OCI-LY7 (cell line): Measurements from ENCODE around the gene FAM241B. TPM values are rescaled to one million over a fixed set of nuclear protein-coding genes. Genes with fewer than 3 reads are reported as not detected.

ENCODE experiments used
- BruUV-seq: library from RNA; stranded (reverse); fragments of 400-500 nt; replicated peaks from 2 replicates; lab custom pipeline; 2021; lab: Mats Ljungman, UMichigan
- CTCF ChIA-PET: fragments of 300-600 bp; sonication (Branson Sonifier 250); formaldehyde crosslinking; loops from one replicate; lab custom pipeline; 2022; ENCODE audit warnings: antibody characterized with exemption; ENCODE audit not compliant: unreplicated experiment; lab: Charles Lee
- POLR2A ChIA-PET: fragments of 300-600 bp; sonication (Branson Sonifier 250); formaldehyde crosslinking; loops from one replicate; lab custom pipeline; 2022; ENCODE audit warnings: antibody characterized with exemption; lab: Charles Lee
- DNase-seq: peaks from one replicate; pipeline ENCODE4 v3.0.0-alpha.2; 2015; ENCODE audit warnings: low spot score
- H2AFZ ChIP-seq: fragments of 200-600 bp; sonication (generic), shearing (Covaris generic); 2 replicates; pipeline ENCODE4 v1.6.1; 2014; ENCODE audit warnings: mild to moderate bottlenecking, antibody characterized with exemption, low read length, moderate library complexity
- H3K27ac ChIP-seq: fragments of 200-600 bp; sonication (generic); 2 replicates; pipeline ENCODE4 v1.5.1; 2014; ENCODE audit warnings: mixed run types, low read depth, mild to moderate bottlenecking, moderate library complexity, low read length, inconsistent platforms; ENCODE audit not compliant: poor library complexity, severe bottlenecking
- H3K36me3 ChIP-seq: fragments of 200-600 bp; sonication (generic); 2 replicates; pipeline ENCODE4 v1.6.1; 2014; ENCODE audit warnings: mild to moderate bottlenecking, antibody characterized with exemption, low read length, moderate library complexity, mixed read lengths; ENCODE audit not compliant: insufficient read depth
- H3K4me1 ChIP-seq: fragments of 200-600 bp; sonication (generic); 2 replicates; pipeline ENCODE4 v1.5.1; 2014; ENCODE audit warnings: mild to moderate bottlenecking, low read length; ENCODE audit not compliant: insufficient read depth, poor library complexity, severe bottlenecking
- H3K4me2 ChIP-seq: fragments of 200-600 bp; sonication (generic); 2 replicates; pipeline ENCODE4 v1.6.1; 2014; ENCODE audit warnings: mild to moderate bottlenecking, low read length
- H3K4me3 ChIP-seq: fragments of 200-600 bp; sonication (generic); 2 replicates; pipeline ENCODE4 v1.5.1; 2014; ENCODE audit warnings: mild to moderate bottlenecking, low read depth, low read length; ENCODE audit not compliant: poor library complexity, severe bottlenecking
- H3K79me2 ChIP-seq: fragments of 200-600 bp; sonication (generic); 2 replicates; pipeline ENCODE4 v1.6.1; 2016; ENCODE audit warnings: low read depth, mild to moderate bottlenecking, low read length, moderate library complexity, mixed read lengths; ENCODE audit not compliant: insufficient read depth
- H3K9me2 ChIP-seq: fragments of 200-600 bp; sonication (generic); 2 replicates; pipeline ENCODE4 v1.6.1; 2016; ENCODE audit warnings: mild to moderate bottlenecking, low read length, mixed read lengths; ENCODE audit not compliant: insufficient read depth
- H3K9me3 ChIP-seq: fragments of 200-600 bp; sonication (generic); 2 replicates; pipeline ENCODE4 v1.6.1; 2014; ENCODE audit warnings: mild to moderate bottlenecking, mixed run types, low read length, mixed read lengths
- H4K20me1 ChIP-seq: fragments of 200-600 bp; sonication (generic); 2 replicates; pipeline ENCODE4 v1.6.1; 2014; ENCODE audit warnings: mild to moderate bottlenecking, antibody characterized with exemption, low read length, moderate library complexity, mixed read lengths; ENCODE audit not compliant: insufficient read depth
- EZH2phosphoT487 ChIP-seq: fragments of 200-600 bp; sonication (generic); IDR thresholded peaks from 2 replicates; pipeline ENCODE4 v1.6.1; 2018; ENCODE audit warnings: low read depth, borderline replicate concordance, mild to moderate bottlenecking, mixed run types, antibody characterized with exemption, low read length, moderate library complexity, mixed read lengths
- intact Hi-C: fragments of 100-400 bp; cut with micrococcal nuclease; formaldehyde crosslinking; loops from one replicate; pipeline ENCODE4 v1.10.0; 2022; ENCODE audit not compliant: unreplicated experiment
- total RNA-seq, 2 experiments: library from RNA; depleted of rRNA in 1 of 2; stranded (reverse); fragments of >200 nt in 1 of 2; shearing (Covaris generic) in 1 of 2; gene quantifications; 2 replicates each; pipeline ENCODE4 v1.2.3, GENCODE V29; 2014 to 2022
- TF ChIP-seq, protein P1 (sequence below): fragments of 200-600 bp; sonication (generic); conservative IDR thresholded peaks from 2 replicates; pipeline ENCODE4 v1.5.1; 2014; ENCODE audit warnings: mild to moderate bottlenecking, antibody characterized with exemption, low read length, moderate library complexity, mixed read lengths

The FAM241B gene
- total RNA-seq, 2 experiments from 2014 or later: not detected

DNA sequence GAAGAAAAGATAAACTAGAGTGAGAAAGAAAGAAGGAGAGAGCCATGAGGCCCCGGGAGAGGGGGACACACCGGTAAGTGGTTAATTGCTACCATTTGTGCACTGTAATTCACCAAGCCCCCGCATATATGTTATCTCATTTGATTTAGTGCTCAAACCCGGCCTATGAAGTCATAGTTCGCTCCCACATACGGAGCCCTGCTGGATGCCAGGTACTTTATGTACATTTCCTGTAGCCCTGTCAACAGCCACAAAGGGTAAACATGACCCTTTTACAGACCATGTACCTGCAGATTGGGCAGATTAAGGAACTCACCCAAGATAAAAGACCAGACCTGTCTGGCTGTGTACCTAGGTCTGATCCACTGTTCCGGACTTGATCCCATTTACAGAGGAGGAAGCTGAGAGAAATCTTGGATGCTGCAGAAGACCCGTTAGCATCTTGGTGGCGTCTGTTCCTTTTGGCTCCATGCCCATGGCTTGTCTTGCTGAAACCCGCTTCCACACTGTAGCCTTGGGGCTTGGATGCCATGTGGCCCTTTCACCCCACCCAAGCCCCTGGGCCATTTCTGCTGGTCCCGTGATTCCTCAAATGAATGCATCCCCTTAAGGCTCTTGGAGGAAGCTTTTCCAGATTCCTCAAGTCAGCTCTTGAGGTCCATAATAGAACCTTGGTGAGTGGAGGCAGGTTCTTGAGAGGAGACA lies 32.3 kb downstream of the FAM241B start:
- no TSS peak for BruUV-seq
- intact Hi-C loops: no loop called here
- no peaks in the 10 kb centered on the region for H4K20me1 ChIP-seq
- no peaks in the 10 kb centered on the region for H3K36me3 ChIP-seq
- POLR2A ChIA-PET: interaction anchor here (0.6 kb wide), 1 partner anchor 73 kb away, joined by 3 read pairs; no protein-coding TSS in a partner anchor
- no peak overlapping the region for H3K4me2 ChIP-seq
- H3K9me2 ChIP-seq: no peaks in the 10 kb centered on the region
- H3K27ac ChIP-seq: no peak overlapping the region
- no peak for DNase-seq
- H3K4me3 ChIP-seq: no peak overlapping the region
- TF ChIP-seq, protein P1, sequence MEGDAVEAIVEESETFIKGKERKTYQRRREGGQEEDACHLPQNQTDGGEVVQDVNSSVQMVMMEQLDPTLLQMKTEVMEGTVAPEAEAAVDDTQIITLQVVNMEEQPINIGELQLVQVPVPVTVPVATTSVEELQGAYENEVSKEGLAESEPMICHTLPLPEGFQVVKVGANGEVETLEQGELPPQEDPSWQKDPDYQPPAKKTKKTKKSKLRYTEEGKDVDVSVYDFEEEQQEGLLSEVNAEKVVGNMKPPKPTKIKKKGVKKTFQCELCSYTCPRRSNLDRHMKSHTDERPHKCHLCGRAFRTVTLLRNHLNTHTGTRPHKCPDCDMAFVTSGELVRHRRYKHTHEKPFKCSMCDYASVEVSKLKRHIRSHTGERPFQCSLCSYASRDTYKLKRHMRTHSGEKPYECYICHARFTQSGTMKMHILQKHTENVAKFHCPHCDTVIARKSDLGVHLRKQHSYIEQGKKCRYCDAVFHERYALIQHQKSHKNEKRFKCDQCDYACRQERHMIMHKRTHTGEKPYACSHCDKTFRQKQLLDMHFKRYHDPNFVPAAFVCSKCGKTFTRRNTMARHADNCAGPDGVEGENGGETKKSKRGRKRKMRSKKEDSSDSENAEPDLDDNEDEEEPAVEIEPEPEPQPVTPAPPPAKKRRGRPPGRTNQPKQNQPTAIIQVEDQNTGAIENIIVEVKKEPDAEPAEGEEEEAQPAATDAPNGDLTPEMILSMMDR: no peak
- no peak for TF ChIP-seq EZH2phosphoT487
- CTCF ChIA-PET: interaction anchor here (0.5 kb wide), 1 partner anchor 1309 kb away, joined by 3 read pairs; no protein-coding TSS in a partner anchor
- no peaks in the 10 kb centered on the region for H3K9me3 ChIP-seq
- H2AFZ ChIP-seq: no peak overlapping the region
- no peaks in the 10 kb centered on the region for H3K79me2 ChIP-seq
- H3K4me1 ChIP-seq: no peaks in the 10 kb centered on the region

DNA sequence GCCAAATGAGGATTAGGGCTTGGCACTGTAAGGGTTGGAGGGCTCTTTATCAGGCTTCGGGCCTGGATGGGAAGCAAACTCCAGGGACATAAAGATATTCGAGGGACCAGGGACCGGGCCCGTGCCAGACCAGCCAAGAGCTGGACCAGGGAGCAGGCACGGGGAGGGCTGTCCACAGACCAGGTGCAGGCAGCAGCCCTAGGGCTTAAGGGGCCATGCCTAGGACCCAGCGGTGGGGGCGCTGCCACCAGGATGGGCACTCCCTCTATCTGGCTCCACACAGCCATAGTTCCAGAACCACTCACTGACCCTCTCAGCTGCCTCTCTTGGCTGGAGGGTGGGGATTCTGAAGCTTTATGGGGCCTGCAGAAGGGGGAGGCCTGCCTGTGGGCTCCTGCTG lies 32.9 kb downstream of the FAM241B start:
- Histone ChIP-seq H3K9me2 (no peaks in the 10 kb centered on the region), H3K27ac (no peak overlapping the region), H3K4me2 (no peak overlapping the region), H4K20me1 (no peaks in the 10 kb centered on the region), H3K4me3 (no peak overlapping the region), H3K4me1 (no peaks in the 10 kb centered on the region), H3K79me2 (no peaks in the 10 kb centered on the region), H2AFZ (no peak overlapping the region), H3K9me3 (no peaks in the 10 kb centered on the region), H3K36me3 (no peaks in the 10 kb centered on the region)
- POLR2A ChIA-PET: no interaction called here
- no peak for DNase-seq
- BruUV-seq: no TSS peak
- no peak for TF ChIP-seq EZH2phosphoT487
- TF ChIP-seq, protein P1: no peak
- intact Hi-C loops: no loop called here
- CTCF ChIA-PET: no interaction called here

DNA sequence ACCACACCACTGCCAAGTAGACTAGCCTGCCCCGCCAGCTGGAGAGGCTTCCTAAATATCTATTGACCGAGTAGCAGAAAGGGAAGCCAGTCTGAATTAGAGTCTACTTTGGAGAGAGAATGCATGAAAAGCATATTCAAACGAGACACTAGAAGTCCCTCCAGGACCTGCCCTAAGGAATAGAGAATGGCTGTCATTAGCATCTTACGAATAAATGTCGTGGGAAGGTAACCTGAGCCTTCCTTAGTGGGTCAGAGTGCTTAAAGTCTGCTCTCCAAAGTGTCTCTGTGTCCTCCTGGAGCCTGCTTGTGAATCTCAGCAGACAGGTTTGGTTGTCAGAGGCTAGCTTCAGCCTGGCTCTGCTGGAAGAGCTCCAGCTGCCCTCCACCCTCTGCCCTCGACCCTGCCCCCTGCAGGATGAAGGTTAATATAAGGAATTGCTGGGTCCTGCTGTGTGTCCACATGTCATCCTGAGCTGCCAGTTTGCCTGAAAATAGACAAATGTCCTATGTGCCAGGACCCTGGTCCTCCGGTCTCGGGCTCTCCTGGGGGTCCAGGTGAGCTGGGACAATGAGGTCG lies 33.4 kb downstream of the FAM241B start:
- DNase-seq: no peak
- ChIA-PET POLR2A (interaction anchor here (0.6 kb wide), 1 partner anchor 1695 kb away, joined by 3 read pairs; no protein-coding TSS in a partner anchor), CTCF (no interaction called here)
- Histone ChIP-seq H3K36me3 (no peaks in the 10 kb centered on the region), H3K27ac (no peak overlapping the region), H3K4me3 (no peak overlapping the region), H3K9me2 (no peaks in the 10 kb centered on the region), H3K9me3 (no peaks in the 10 kb centered on the region), H3K79me2 (no peaks in the 10 kb centered on the region), H3K4me2 (no peak overlapping the region), H4K20me1 (no peaks in the 10 kb centered on the region), H3K4me1 (no peaks in the 10 kb centered on the region), H2AFZ (no peak overlapping the region)
- no peak for TF ChIP-seq EZH2phosphoT487
- TF ChIP-seq, protein P1: peak; percentile 39; the same call in 1 of the 2 replicates
- intact Hi-C loops: no loop called here
- no TSS peak for BruUV-seq
